ENCODE results near the gene MAP3K6. TPM values are rescaled to one million over a fixed set of nuclear protein-coding genes. Genes with fewer than 3 reads are reported as not detected.
"Not testable (repeated sequence)": the region's sequence is repeated elsewhere in the genome, so short reads cannot be mapped to it uniquely, and the experiment has no call there.

MAP3K6 gene
- total RNA-seq, 1 experiment from 2014 or later: 13.5 TPM

DNA sequence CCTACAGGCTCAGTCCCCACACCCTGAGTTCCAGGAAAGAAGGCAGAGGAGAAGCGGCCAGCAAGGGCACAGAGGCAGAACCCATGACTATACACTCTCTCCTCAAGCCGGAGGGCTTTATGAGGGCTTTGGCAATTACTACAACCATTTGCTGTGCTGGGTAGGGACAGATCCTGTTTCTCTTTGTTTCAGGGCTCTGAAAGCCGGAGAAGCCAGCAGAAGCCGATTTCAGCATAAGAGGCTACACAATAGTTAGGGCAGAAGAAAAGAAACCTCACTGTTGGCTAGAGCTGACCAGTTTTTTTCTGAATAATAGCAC lies 39.6 kb upstream of the MAP3K6 start:
- no TSS peak for BruUV-seq (replicated peaks)
- TF ChIP-seq CTCF (IDR thresholded peaks at IDR 0.05; ENCODE audit: unreplicated experiment): no peak
- POLR2A ChIA-PET: no interaction called here
- Mint-ChIP-seq H3K27ac (ENCODE audit: low read depth, unreplicated experiment) (no peak overlapping the region), H3K4me3 (ENCODE audit: unreplicated experiment) (no peak overlapping the region), H3K27me3 (ENCODE audit: insufficient read depth, unreplicated experiment) (no peaks in the 10 kb centered on the region), H3K9me3 (ENCODE audit: unreplicated experiment) (no peaks in the 10 kb centered on the region), H3K4me1 (ENCODE audit: insufficient read depth, unreplicated experiment) (peaks cover 6% of the 10 kb centered on the region), H3K36me3 (ENCODE audit: insufficient read depth, unreplicated experiment) (peaks cover 84% of the 10 kb centered on the region)
- no peak for DNase-seq (ENCODE audit: unreplicated experiment)
- CTCF ChIA-PET: interaction anchor here (1.7 kb wide), 1 partner anchor 11 kb away, joined by 8 read pairs; no protein-coding TSS in a partner anchor
- intact Hi-C loops (cut with micrococcal nuclease): no loop called here

GRCh38 chr1:27405598-27406361 lies 39.0 kb upstream of the MAP3K6 start:
- ChIA-PET POLR2A (interaction anchor here (0.7 kb wide), 1 partner anchor 31 kb away, joined by 3 read pairs; no protein-coding TSS in a partner anchor), CTCF (interaction anchor here (0.8 to 5.8 kb wide), 3 partner anchors 11 to 201 kb away, joined by 3 to 52 read pairs (median 8); no protein-coding TSS in a partner anchor)
- BruUV-seq (replicated peaks); H3K4me3 Mint-ChIP-seq (ENCODE audit: unreplicated experiment); H3K4me1 Mint-ChIP-seq (ENCODE audit: insufficient read depth, unreplicated experiment); H3K9me3 Mint-ChIP-seq (ENCODE audit: unreplicated experiment); DNase-seq (ENCODE audit: unreplicated experiment); H3K27ac Mint-ChIP-seq (ENCODE audit: low read depth, unreplicated experiment); intact Hi-C loops (cut with micrococcal nuclease); H3K27me3 Mint-ChIP-seq (ENCODE audit: insufficient read depth, unreplicated experiment): not testable (repeated sequence)
- H3K36me3 Mint-ChIP-seq (ENCODE audit: insufficient read depth, unreplicated experiment): peaks cover 79% of the 10 kb centered on the region

- TF ChIP-seq CTCF (IDR thresholded peaks at IDR 0.05; ENCODE audit: unreplicated experiment): no peak
- no TSS peak for BruUV-seq (replicated peaks)
- H3K27ac Mint-ChIP-seq (ENCODE audit: low read depth, unreplicated experiment): no peak overlapping the region
These were observed 38.3 kb upstream of the MAP3K6 start for GRCh38 chr1:27405074-27405473.

DNA sequence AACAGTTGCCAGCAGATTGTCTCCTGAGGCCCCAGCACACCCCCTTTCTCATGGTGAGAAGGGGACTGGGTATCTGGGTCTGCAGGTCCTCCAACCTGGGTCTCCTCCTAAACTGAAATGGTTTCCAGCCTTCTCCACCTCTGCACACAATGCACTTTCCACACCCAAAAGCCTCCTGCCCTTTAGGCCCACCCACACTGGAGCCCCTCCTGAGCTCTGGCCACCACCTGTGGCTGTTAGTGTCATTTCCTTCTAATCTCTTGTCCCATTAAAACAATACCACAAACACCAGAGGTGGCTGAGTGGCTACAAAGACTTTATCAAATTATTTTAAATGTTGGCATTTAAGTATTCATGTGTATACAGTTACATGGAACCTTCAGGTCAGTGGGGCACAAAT lies 37.2 kb upstream of the MAP3K6 start:
- no peak for TF ChIP-seq CTCF (IDR thresholded peaks at IDR 0.05; ENCODE audit: unreplicated experiment)
- Mint-ChIP-seq H3K4me1 (ENCODE audit: insufficient read depth, unreplicated experiment) (peaks cover 6% of the 10 kb centered on the region), H3K9me3 (ENCODE audit: unreplicated experiment) (no peaks in the 10 kb centered on the region), H3K4me3 (ENCODE audit: unreplicated experiment) (no peak overlapping the region), H3K36me3 (ENCODE audit: insufficient read depth, unreplicated experiment) (peaks cover 60% of the 10 kb centered on the region), H3K27ac (ENCODE audit: low read depth, unreplicated experiment) (no peak overlapping the region), H3K27me3 (ENCODE audit: insufficient read depth, unreplicated experiment) (no peaks in the 10 kb centered on the region)
- intact Hi-C loops (cut with micrococcal nuclease): no loop called here
- POLR2A ChIA-PET: interaction anchor here (1.2 to 1.5 kb wide), 2 partner anchors 21 to 39 kb away, joined by 3 read pairs; partner anchors contain the start of gene CD164L2
- DNase-seq (ENCODE audit: unreplicated experiment): no peak
- no TSS peak for BruUV-seq (replicated peaks)
- CTCF ChIA-PET: interaction anchor here (1.6 to 5.8 kb wide), 2 partner anchors 10 to 203 kb away, joined by 4 to 52 read pairs; no protein-coding TSS in a partner anchor

More at GRCh38 chr1:27405074-27405473, 38.3 kb upstream of the MAP3K6 start:
- ChIA-PET CTCF (interaction anchor here (1.7 to 5.8 kb wide), 2 partner anchors 10 to 202 kb away, joined by 8 to 52 read pairs; no protein-coding TSS in a partner anchor), POLR2A (interaction anchor here (0.7 kb wide), 1 partner anchor 31 kb away, joined by 3 read pairs; no protein-coding TSS in a partner anchor)
- intact Hi-C loops (cut with micrococcal nuclease): no loop called here
- Mint-ChIP-seq H3K4me1 (ENCODE audit: insufficient read depth, unreplicated experiment) (peaks cover 6% of the 10 kb centered on the region), H3K27me3 (ENCODE audit: insufficient read depth, unreplicated experiment) (no peaks in the 10 kb centered on the region), H3K36me3 (ENCODE audit: insufficient read depth, unreplicated experiment) (peaks cover 71% of the 10 kb centered on the region), H3K4me3 (ENCODE audit: unreplicated experiment) (no peak overlapping the region), H3K9me3 (ENCODE audit: unreplicated experiment) (no peaks in the 10 kb centered on the region)
- no peak for DNase-seq (ENCODE audit: unreplicated experiment)

Data from MCF 10A (cell line).